CD14-positive monocyte (primary cell): Measurements from ENCODE around the gene MAST2. TPM values are rescaled to one million over a fixed set of nuclear protein-coding genes. Genes with fewer than 3 reads are reported as not detected.
A peak's percentile ranks its signal among the peaks of the same experiment; 100 is the strongest.

Experiments used
- DNase-seq, 3 donors: peaks; one replicate each; pipeline ENCODE4 v3.0.0-alpha.2; 2011 to 2022
- H2AFZ ChIP-seq: 2 replicates; pipeline ENCODE4 v1.6.0; 2012; ENCODE audit warnings: mild to moderate bottlenecking, low read depth, low read length, inconsistent platforms; ENCODE audit not compliant: insufficient read depth, poor library complexity, severe bottlenecking
- H3K27ac ChIP-seq, 2 donors: 1 replicate in 1 of 2; 2 replicates in 1 of 2; pipeline ENCODE4 v1.5.1; 2012 to 2013; ENCODE audit warnings: low read length in 2 of 2, control low read depth in 1 of 2, inconsistent platforms in 1 of 2, low read depth in 1 of 2, mild to moderate bottlenecking in 1 of 2
- H3K27me3 ChIP-seq, 2 donors: one replicate each; pipeline versions ENCODE4 v1.6.0 to v1.6.1; 2011 to 2013; ENCODE audit warnings: low read length in 2 of 2; ENCODE audit not compliant: control insufficient read depth in 2 of 2, insufficient read depth in 2 of 2
- H3K36me3 ChIP-seq, 2 donors: replicated peaks in 1 of 2; 1 replicate in 1 of 2; 2 replicates in 1 of 2; pipeline versions ENCODE4 v1.5.1 to v1.6.1; 2012 to 2013; ENCODE audit warnings: low read length in 2 of 2, control low read depth in 1 of 2, inconsistent platforms in 1 of 2, mild to moderate bottlenecking in 1 of 2; ENCODE audit not compliant: insufficient read depth in 2 of 2, control insufficient read depth in 1 of 2
- H3K4me1 ChIP-seq, 2 donors: 1 replicate in 1 of 2; 2 replicates in 1 of 2; pipeline versions ENCODE4 v1.5.1 to v1.6.1; 2012 to 2013; ENCODE audit warnings: low read length in 2 of 2, control low read depth in 1 of 2, inconsistent platforms in 1 of 2, mild to moderate bottlenecking in 1 of 2, moderate library complexity in 1 of 2; ENCODE audit not compliant: insufficient read depth in 2 of 2, control insufficient read depth in 1 of 2
- H3K4me2 ChIP-seq: replicated peaks from 2 replicates; pipeline ENCODE3; 2012; ENCODE audit warnings: low read length, moderate library complexity, mild to moderate bottlenecking; ENCODE audit not compliant: poor library complexity, severe bottlenecking; ENCODE audit errors: extremely low read depth
- H3K4me3 ChIP-seq, 3 experiments: fragments of 200-600 bp in 1 of 3; sonication (generic) in 1 of 3; replicated peaks in 1 of 3; 1 replicate in 2 of 3; 2 replicates in 1 of 3; pipeline ENCODE4 v1.5.1; 2011 to 2013; ENCODE audit warnings: low read length in 3 of 3, mild to moderate bottlenecking in 3 of 3, control low read depth in 2 of 3, low read depth in 2 of 3, inconsistent platforms in 1 of 3, moderate library complexity in 1 of 3
- H3K79me2 ChIP-seq: 2 replicates; pipeline ENCODE4 v1.6.0; 2012; ENCODE audit warnings: mild to moderate bottlenecking, control low read depth, inconsistent platforms, low read length, moderate library complexity; ENCODE audit not compliant: insufficient read depth
- H3K9ac ChIP-seq: 2 replicates; pipeline ENCODE4 v1.6.0; 2017; ENCODE audit warnings: low read length, mild to moderate bottlenecking; ENCODE audit not compliant: insufficient read depth, poor library complexity, severe bottlenecking
- H3K9me3 ChIP-seq, 2 donors: replicated peaks in 1 of 2; 1 replicate in 1 of 2; 2 replicates in 1 of 2; pipeline versions ENCODE4 v1.5.1 to v1.6.1; 2012 to 2013; ENCODE audit warnings: low read length in 2 of 2, control low read depth in 1 of 2; ENCODE audit not compliant: control insufficient read depth in 1 of 2, insufficient read depth in 1 of 2
- H4K20me1 ChIP-seq: 2 replicates; pipeline ENCODE4 v1.6.0; 2012; ENCODE audit warnings: mild to moderate bottlenecking, low read length, control low read depth, moderate library complexity; ENCODE audit not compliant: insufficient read depth
- H3K27ac Mint-ChIP-seq, 7 donors: one replicate each; pipeline ENCODE4 v1.8.0; 2020; ENCODE audit warnings: mild to moderate bottlenecking in 7 of 7, mixed read lengths in 7 of 7, moderate library complexity in 6 of 7, inconsistent platforms in 2 of 7
- H3K27me3 Mint-ChIP-seq, 3 donors: one replicate each; pipeline ENCODE4 v1.8.0; 2021 to 2022; ENCODE audit warnings: low read depth in 3 of 3, mild to moderate bottlenecking in 3 of 3, mixed read lengths in 3 of 3, moderate library complexity in 3 of 3, inconsistent platforms in 1 of 3
- H3K36me3 Mint-ChIP-seq, 2 donors: one replicate each; pipeline ENCODE4 v1.8.0; 2020; ENCODE audit warnings: mixed read lengths in 2 of 2, inconsistent platforms in 1 of 2, mild to moderate bottlenecking in 1 of 2
- H3K4me1 Mint-ChIP-seq: one replicate; pipeline ENCODE4 v1.8.0; 2020; ENCODE audit warnings: mild to moderate bottlenecking, mixed read lengths
- H3K4me3 Mint-ChIP-seq, 2 donors: one replicate each; pipeline ENCODE4 v1.8.0; 2020; ENCODE audit warnings: mild to moderate bottlenecking in 2 of 2, mixed read lengths in 2 of 2, moderate library complexity in 1 of 2
- H3K9me3 Mint-ChIP-seq, 7 donors: one replicate each; pipeline ENCODE4 v1.8.0; 2020 to 2022; ENCODE audit warnings: mixed read lengths in 7 of 7, mild to moderate bottlenecking in 6 of 7, moderate library complexity in 6 of 7, inconsistent platforms in 2 of 7
- WGBS: methylation state at CpG from one replicate; pipeline ENCODE4 v1.1.5; 2013; ENCODE audit warnings: missing lambda C conversion rate; ENCODE audit not compliant: insufficient coverage; 5-methylcytosine and 5-hydroxymethylcytosine counted together
- intact Hi-C, 2 donors: fragments of 100-400 bp; cut with micrococcal nuclease; formaldehyde crosslinking; loops; one replicate each; pipeline versions ENCODE4 v1.15.0 to v1.15.1; 2023
- polyA plus RNA-seq, 3 donors: library from polyadenylated mRNA; depleted of rRNA in 1 of 3; unstranded in 2 of 3; stranded (reverse) in 1 of 3; fragments of 300-500 nt in 2 of 3; fragments of >200 nt in 1 of 3; fragmentation: Illumina TruSeq in 2 of 3; gene quantifications; 1 replicate in 2 of 3; 2 replicates in 1 of 3; pipeline ENCODE4 v1.2.3, GENCODE V29; 2012 to 2021
- TF ChIP-seq, protein P1 (sequence below): fragments of 200-600 bp; IDR thresholded peaks from one replicate; pipeline ENCODE4 v1.8.0; 2022; ENCODE audit warnings: antibody characterized with exemption, mild to moderate bottlenecking

MAST2 gene
- polyA plus RNA-seq, 3 donors, result 1.0 to 7.2 (median 2.5) TPM

- Histone ChIP-seq H3K4me1 (no peaks in the 10 kb centered on the region), H3K27ac (no peak overlapping the region), H3K4me3 (no peak overlapping the region), H3K79me2 (no peaks in the 10 kb centered on the region), H2AFZ (peak overlapping the region; percentile 17), H3K9me3 (no peaks in the 10 kb centered on the region), H3K36me3 (no peaks in the 10 kb centered on the region), H3K9ac (no peak overlapping the region), H3K27me3 (no peaks in the 10 kb centered on the region), H3K4me2 (no peak overlapping the region), H4K20me1 (no peaks in the 10 kb centered on the region)
- Mint-ChIP-seq H3K36me3 (no peaks in the 10 kb centered on the region), H3K9me3 (no peaks in the 10 kb centered on the region), H3K4me3 (no peak overlapping the region), H3K27me3 (peaks cover 1 to 5% (median 2%) of the 10 kb centered on the region in 3 donors), H3K27ac (peak overlapping the region in 1 of 7 donors; percentile 40), H3K4me1 (no peaks in the 10 kb centered on the region)
- no CpG with 5 or more reads among the region's 3 CpGs for WGBS
- DNase-seq, result no peak
- TF ChIP-seq, protein P1, sequence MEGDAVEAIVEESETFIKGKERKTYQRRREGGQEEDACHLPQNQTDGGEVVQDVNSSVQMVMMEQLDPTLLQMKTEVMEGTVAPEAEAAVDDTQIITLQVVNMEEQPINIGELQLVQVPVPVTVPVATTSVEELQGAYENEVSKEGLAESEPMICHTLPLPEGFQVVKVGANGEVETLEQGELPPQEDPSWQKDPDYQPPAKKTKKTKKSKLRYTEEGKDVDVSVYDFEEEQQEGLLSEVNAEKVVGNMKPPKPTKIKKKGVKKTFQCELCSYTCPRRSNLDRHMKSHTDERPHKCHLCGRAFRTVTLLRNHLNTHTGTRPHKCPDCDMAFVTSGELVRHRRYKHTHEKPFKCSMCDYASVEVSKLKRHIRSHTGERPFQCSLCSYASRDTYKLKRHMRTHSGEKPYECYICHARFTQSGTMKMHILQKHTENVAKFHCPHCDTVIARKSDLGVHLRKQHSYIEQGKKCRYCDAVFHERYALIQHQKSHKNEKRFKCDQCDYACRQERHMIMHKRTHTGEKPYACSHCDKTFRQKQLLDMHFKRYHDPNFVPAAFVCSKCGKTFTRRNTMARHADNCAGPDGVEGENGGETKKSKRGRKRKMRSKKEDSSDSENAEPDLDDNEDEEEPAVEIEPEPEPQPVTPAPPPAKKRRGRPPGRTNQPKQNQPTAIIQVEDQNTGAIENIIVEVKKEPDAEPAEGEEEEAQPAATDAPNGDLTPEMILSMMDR, result no peak
- intact Hi-C loops, result no loop called here
These were observed 30.4 kb upstream of the MAST2 start for GRCh38 chr1:45772971-45773370.

DNA sequence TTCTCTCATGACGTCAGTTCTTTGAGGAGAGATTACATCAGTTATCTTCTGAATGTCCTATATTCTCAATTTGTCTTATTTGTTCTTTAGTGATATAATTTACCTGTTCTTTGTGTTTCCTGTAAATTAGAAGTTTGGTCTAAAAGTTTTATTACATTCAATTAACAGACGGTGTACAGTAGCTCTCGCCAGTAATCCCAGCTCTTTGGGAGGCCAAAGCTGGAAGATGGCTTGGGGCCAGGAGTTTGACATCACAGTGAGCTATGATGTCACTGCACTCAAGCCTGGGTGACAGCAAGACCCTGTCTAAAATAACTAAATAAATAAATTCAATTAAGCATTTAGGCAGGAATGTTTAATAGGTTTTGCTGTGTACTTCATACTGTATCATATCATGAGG is 27.6 kb upstream of the MAST2 start:
- Histone ChIP-seq H3K9me3 (no peaks in the 10 kb centered on the region), H3K27me3 (no peaks in the 10 kb centered on the region), H3K9ac (no peak overlapping the region), H3K36me3 (no peaks in the 10 kb centered on the region), H4K20me1 (no peaks in the 10 kb centered on the region), H3K27ac (no peak overlapping the region), H3K4me3 (no peak overlapping the region), H3K4me2 (no peak overlapping the region), H2AFZ (no peak overlapping the region), H3K4me1 (no peaks in the 10 kb centered on the region), H3K79me2 (no peaks in the 10 kb centered on the region)
- TF ChIP-seq, protein P1, result no peak
- no peaks in the 10 kb centered on the region for H3K9me3 Mint-ChIP-seq
- intact Hi-C loops, result no loop called here
- no peaks in the 10 kb centered on the region for H3K4me1 Mint-ChIP-seq
- H3K4me3 Mint-ChIP-seq, result no peak overlapping the region
- no peak overlapping the region for H3K27ac Mint-ChIP-seq
- H3K27me3 Mint-ChIP-seq, result peaks cover 2 to 7% (median 3%) of the 10 kb centered on the region in 3 donors
- H3K36me3 Mint-ChIP-seq, result no peaks in the 10 kb centered on the region
- no peak for DNase-seq
- WGBS, result 92% methylated on average over 2 of the region's 3 CpGs
